Thymus (tissue), 2 donors: ENCODE measurements around the gene TUFM. TPM values are rescaled to one million over a fixed set of nuclear protein-coding genes. Genes with fewer than 3 reads are reported as not detected.

Experiments used
- polyA plus RNA-seq: library from polyadenylated mRNA; stranded (reverse); fragments of 200-250 nt; gene quantifications from one replicate; pipeline ENCODE4 v1.2.3, GENCODE V29; 2013
- total RNA-seq: library from RNA; stranded (reverse); fragments of 120-200 nt; gene quantifications from one replicate; pipeline ENCODE4 v1.2.4, GENCODE V29; 2013
- donor health status: healthy.

Gene TUFM
- total and polyA plus RNA-seq, 2 donors = 94.2 to 208 TPM

Other genes with a start within 250 kb of the TUFM start
- 0.66 TPM for gene SULT1A2, start 249.3 kb downstream of the TUFM start, total RNA-seq
- gene SULT1A2, start 249.3 kb downstream of the TUFM start, polyA plus RNA-seq = 1.2 TPM
- 26.3 TPM for gene SULT1A1, start 236.3 kb downstream of the TUFM start, total RNA-seq
- gene SULT1A1, start 236.3 kb downstream of the TUFM start, polyA plus RNA-seq = 25.9 TPM
- gene NPIPB8, start 208.3 kb downstream of the TUFM start, total RNA-seq = 0.14 TPM
- gene NPIPB8, start 208.3 kb downstream of the TUFM start, polyA plus RNA-seq = not detected
- gene EIF3C, start 134.9 kb downstream of the TUFM start, total RNA-seq = 331 TPM
- gene EIF3C, start 134.9 kb downstream of the TUFM start, polyA plus RNA-seq = 453 TPM
- gene NPIPB9, start 94.6 kb downstream of the TUFM start, total RNA-seq = 0.42 TPM
- gene NPIPB9, start 94.6 kb downstream of the TUFM start, polyA plus RNA-seq = 1.4 TPM
- 22.6 TPM for gene ATXN2L, start 23.3 kb downstream of the TUFM start, total RNA-seq
- gene ATXN2L, start 23.3 kb downstream of the TUFM start, polyA plus RNA-seq = 83.6 TPM
- 18.2 TPM for gene SH2B1, start 17.5 kb upstream of the TUFM start, total RNA-seq
- gene SH2B1, start 17.5 kb upstream of the TUFM start, polyA plus RNA-seq = 70.9 TPM
- 0.57 TPM for gene ATP2A1, start 32.1 kb upstream of the TUFM start, total RNA-seq
- gene ATP2A1, start 32.1 kb upstream of the TUFM start, polyA plus RNA-seq = 1.2 TPM
- 12.6 TPM for gene RABEP2, start 78.9 kb upstream of the TUFM start, total RNA-seq
- gene RABEP2, start 78.9 kb upstream of the TUFM start, polyA plus RNA-seq = 21.2 TPM
- 2.8 TPM for gene CD19, start 85.6 kb upstream of the TUFM start, total RNA-seq
- gene CD19, start 85.6 kb upstream of the TUFM start, polyA plus RNA-seq = 16.9 TPM
- 20.6 TPM for gene NFATC2IP, start 104.6 kb upstream of the TUFM start, total RNA-seq
- gene NFATC2IP, start 104.6 kb upstream of the TUFM start, polyA plus RNA-seq = 49.1 TPM
- 11.7 TPM for gene SPNS1, start 128.4 kb upstream of the TUFM start, total RNA-seq
- gene SPNS1, start 128.4 kb upstream of the TUFM start, polyA plus RNA-seq = 75.1 TPM
- gene LAT, start 138.7 kb upstream of the TUFM start, total RNA-seq = 91.7 TPM
- 239 TPM for gene LAT, start 138.7 kb upstream of the TUFM start, polyA plus RNA-seq